ENCODE data around the gene RFX4.

DNA sequence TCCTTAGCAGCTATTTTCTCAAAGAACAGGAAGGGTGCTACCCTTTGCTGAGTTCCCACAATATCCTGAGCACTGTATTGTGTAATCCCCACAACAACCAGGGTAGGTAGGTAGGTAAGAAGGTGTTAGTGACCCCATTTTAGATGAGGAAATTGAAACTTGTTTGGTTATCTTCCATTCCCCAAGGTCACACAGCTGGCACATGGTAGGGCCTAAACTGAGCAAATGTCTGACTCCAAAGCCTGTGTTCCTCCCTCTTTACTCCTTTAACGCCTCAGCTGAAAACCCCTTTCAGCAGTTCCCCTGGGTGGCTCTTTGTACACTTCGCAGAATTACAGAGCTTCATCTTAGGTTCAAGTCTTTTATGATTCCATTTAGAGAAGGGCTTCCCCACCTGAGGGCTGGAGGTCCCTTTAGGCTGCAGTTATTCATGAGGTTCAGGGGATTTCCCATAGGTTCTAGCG is 165.2 kb downstream of the RFX4 start:
- TF ChIP-seq, protein P1, sequence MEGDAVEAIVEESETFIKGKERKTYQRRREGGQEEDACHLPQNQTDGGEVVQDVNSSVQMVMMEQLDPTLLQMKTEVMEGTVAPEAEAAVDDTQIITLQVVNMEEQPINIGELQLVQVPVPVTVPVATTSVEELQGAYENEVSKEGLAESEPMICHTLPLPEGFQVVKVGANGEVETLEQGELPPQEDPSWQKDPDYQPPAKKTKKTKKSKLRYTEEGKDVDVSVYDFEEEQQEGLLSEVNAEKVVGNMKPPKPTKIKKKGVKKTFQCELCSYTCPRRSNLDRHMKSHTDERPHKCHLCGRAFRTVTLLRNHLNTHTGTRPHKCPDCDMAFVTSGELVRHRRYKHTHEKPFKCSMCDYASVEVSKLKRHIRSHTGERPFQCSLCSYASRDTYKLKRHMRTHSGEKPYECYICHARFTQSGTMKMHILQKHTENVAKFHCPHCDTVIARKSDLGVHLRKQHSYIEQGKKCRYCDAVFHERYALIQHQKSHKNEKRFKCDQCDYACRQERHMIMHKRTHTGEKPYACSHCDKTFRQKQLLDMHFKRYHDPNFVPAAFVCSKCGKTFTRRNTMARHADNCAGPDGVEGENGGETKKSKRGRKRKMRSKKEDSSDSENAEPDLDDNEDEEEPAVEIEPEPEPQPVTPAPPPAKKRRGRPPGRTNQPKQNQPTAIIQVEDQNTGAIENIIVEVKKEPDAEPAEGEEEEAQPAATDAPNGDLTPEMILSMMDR (IDR thresholded peaks at IDR 0.05) = no peak
- TF ChIP-seq POLR2A (IDR thresholded peaks at IDR 0.05) (no peak), POLR2AphosphoS5 (IDR thresholded peaks at IDR 0.05) (no peak)
